Body of pancreas (tissue), 4 donors: ENCODE results near the gene RGSL1. TPM values are rescaled to one million over a fixed set of nuclear protein-coding genes. Genes with fewer than 3 reads are reported as not detected.

Source experiments
- ATAC-seq: fragments of 150-250 bp; one replicate; pipeline ENCODE4 v1.9.1; 2016
- DNase-seq, 4 donors: peaks; one replicate each; pipeline ENCODE4 v3.0.0-alpha.2; 2019
- H3K27ac ChIP-seq, 4 donors: fragments of 200-600 bp; sonication (generic); 1 replicate in 3 of 4; 2 replicates in 1 of 4; pipeline versions ENCODE4 v1.5.1 to v1.6.1; 2016 to 2019; ENCODE audit warnings: mild to moderate bottlenecking in 1 of 4, mixed read lengths in 1 of 4, moderate library complexity in 1 of 4
- H3K27me3 ChIP-seq, 2 donors: fragments of 200-600 bp; sonication (generic); one replicate each; pipeline ENCODE4 v1.6.0; 2016; ENCODE audit warnings: mild to moderate bottlenecking in 1 of 2
- H3K36me3 ChIP-seq, 2 donors: fragments of 200-600 bp; sonication (generic); replicated peaks in 1 of 2; 2 replicates each; pipeline ENCODE4 v1.5.1; 2016; ENCODE audit warnings: low read depth in 2 of 2; ENCODE audit not compliant: insufficient read depth in 1 of 2
- H3K4me1 ChIP-seq: fragments of 200-600 bp; sonication (generic); one replicate; pipeline ENCODE4 v1.6.0; 2016
- H3K4me3 ChIP-seq, 2 donors: fragments of 200-600 bp; sonication (generic); 1 replicate in 1 of 2; 2 replicates in 1 of 2; pipeline ENCODE4 v1.5.1; 2016 to 2019
- H3K9me3 ChIP-seq, 3 donors: fragments of 200-600 bp; sonication (generic); 1 replicate in 2 of 3; 2 replicates in 1 of 3; pipeline ENCODE4 v1.5.1; 2016
- POLR2A ChIP-seq, 3 donors: fragments of 450-650 bp; IDR thresholded peaks; one replicate each; pipeline ENCODE4 v1.6.1; 2016; ENCODE audit warnings: antibody characterized with exemption in 3 of 3, mild to moderate bottlenecking in 2 of 3
- WGBS, 2 donors: methylation state at CpG; one replicate each; pipeline ENCODE4 v1.1.5; 2017; 5-methylcytosine and 5-hydroxymethylcytosine counted together
- intact Hi-C: fragments of 100-400 bp; cut with DNase I; formaldehyde crosslinking; loops from one replicate; pipeline ENCODE4 v1.15.1; 2023
- total RNA-seq, 2 donors: library from RNA; depleted of rRNA; stranded (reverse); fragments of >200 nt; gene quantifications; one replicate each; pipeline ENCODE4 v1.1.0, GENCODE V29; 2016
- TF ChIP-seq, protein P1 (sequence below), 7 experiments: fragments of 450-650 bp in 4 of 7; fragments of 200-600 bp in 3 of 7; sonication (generic) in 3 of 7; IDR thresholded peaks; one replicate each; pipeline ENCODE4 v1.5.1; 2016 to 2019; ENCODE audit warnings: antibody characterized with exemption in 7 of 7

Gene RGSL1
- total RNA-seq, 2 donors from 2014 or later, result not detected

DNA sequence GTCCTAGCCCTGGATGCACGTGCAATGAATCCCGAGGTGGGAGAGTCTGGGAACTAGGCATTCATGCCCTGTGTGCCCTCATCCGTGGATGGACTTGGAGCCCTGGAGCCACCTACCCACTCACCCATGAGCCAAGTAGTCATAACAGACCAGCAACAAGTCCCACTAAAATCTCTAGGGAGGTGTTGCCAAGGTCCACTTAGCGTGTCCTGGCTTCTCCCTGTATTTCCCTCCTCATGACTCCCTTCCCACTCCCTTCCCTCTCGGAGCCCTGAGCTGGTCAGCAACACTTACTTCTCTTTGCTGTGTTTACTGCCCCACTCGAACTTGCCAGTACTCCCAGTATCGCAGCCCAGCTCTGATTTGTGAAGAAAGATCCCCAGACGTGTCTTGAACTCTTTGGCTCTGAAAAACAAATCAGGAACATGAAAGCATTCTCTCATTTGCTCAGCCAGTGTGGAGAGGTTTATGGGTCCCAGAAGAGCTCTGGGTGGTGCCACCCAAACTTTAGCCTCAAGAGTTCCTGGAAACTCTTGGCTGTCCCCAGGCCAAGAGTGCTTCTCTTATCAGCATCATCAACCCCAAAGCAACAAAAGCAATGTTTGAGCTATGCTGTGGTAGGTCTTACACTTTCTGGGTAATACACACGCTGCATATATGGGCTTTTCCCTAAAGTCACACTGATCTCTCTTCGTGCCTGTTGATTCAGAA lies 153.1 kb downstream of the RGSL1 start:
- no peaks in the 10 kb centered on the region for H3K27me3 ChIP-seq
- TF ChIP-seq POLR2A (IDR thresholded peaks at IDR 0.05), result no peak
- TF ChIP-seq, protein P1, sequence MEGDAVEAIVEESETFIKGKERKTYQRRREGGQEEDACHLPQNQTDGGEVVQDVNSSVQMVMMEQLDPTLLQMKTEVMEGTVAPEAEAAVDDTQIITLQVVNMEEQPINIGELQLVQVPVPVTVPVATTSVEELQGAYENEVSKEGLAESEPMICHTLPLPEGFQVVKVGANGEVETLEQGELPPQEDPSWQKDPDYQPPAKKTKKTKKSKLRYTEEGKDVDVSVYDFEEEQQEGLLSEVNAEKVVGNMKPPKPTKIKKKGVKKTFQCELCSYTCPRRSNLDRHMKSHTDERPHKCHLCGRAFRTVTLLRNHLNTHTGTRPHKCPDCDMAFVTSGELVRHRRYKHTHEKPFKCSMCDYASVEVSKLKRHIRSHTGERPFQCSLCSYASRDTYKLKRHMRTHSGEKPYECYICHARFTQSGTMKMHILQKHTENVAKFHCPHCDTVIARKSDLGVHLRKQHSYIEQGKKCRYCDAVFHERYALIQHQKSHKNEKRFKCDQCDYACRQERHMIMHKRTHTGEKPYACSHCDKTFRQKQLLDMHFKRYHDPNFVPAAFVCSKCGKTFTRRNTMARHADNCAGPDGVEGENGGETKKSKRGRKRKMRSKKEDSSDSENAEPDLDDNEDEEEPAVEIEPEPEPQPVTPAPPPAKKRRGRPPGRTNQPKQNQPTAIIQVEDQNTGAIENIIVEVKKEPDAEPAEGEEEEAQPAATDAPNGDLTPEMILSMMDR (IDR thresholded peaks at IDR 0.05), result no peak
- 34 to 40% methylated on average over 10 of the region's 10 CpGs for WGBS, 2 donors
- intact Hi-C loops, result loop anchor here (5.0 kb wide), 1 partner anchor 179 kb away; no protein-coding TSS in a partner anchor
- no peak overlapping the region for H3K4me3 ChIP-seq
- no peaks in the 10 kb centered on the region for H3K9me3 ChIP-seq
- H3K36me3 ChIP-seq, result no peaks in the 10 kb centered on the region
- H3K4me1 ChIP-seq, result peaks cover 37% of the 10 kb centered on the region
- DNase-seq (no peak), ATAC-seq (no peak)
- H3K27ac ChIP-seq, result no peak overlapping the region

DNA sequence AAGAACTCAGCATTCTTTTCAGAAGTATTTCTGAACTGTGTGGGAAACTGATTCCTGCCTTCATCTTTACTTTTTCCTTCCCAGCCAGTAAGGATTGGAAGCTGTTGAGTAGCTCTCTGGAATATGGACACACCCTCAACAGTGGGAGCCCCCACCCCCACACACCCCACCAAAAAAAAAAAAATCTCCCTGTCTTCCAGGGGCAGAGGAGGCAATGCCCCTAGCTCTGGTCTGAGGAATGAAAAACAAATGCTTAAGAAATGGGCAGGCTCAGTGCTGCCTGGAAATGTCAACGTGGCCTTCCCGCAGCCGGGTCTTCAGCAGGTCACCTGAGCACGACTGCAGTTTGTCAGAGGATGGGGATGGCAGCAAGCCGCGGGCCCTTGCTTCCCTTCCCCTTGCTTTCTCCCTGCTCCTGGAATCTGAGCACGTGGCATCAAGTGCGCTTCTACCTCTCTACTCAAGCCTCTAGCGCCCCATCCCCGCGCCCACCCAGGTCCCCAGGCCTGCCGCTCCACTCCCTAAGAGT lies 153.8 kb downstream of the RGSL1 start:
- H3K4me3 ChIP-seq, result peak overlapping the region; percentile 23 to 51
- TF ChIP-seq, protein P1 (IDR thresholded peaks at IDR 0.05), result no peak
- no peak for TF ChIP-seq POLR2A (IDR thresholded peaks at IDR 0.05)
- ATAC-seq (peak; percentile 21), DNase-seq (peak in 2 of 4 donors; percentile 42 to 45)
- H3K27me3 ChIP-seq, result no peaks in the 10 kb centered on the region
- peak overlapping the region; percentile 23 to 46 (median 32) for H3K27ac ChIP-seq
- H3K9me3 ChIP-seq, result no peaks in the 10 kb centered on the region
- peaks cover 37% of the 10 kb centered on the region for H3K4me1 ChIP-seq
- H3K36me3 ChIP-seq, result no peaks in the 10 kb centered on the region
- intact Hi-C loops, result loop anchor here (5.0 kb wide), 1 partner anchor 179 kb away; no protein-coding TSS in a partner anchor
- 3% methylated on average over 12 of the region's 12 CpGs; no CpG with 5 or more reads in 1 of the 2 donors for WGBS, 2 donors

DNA sequence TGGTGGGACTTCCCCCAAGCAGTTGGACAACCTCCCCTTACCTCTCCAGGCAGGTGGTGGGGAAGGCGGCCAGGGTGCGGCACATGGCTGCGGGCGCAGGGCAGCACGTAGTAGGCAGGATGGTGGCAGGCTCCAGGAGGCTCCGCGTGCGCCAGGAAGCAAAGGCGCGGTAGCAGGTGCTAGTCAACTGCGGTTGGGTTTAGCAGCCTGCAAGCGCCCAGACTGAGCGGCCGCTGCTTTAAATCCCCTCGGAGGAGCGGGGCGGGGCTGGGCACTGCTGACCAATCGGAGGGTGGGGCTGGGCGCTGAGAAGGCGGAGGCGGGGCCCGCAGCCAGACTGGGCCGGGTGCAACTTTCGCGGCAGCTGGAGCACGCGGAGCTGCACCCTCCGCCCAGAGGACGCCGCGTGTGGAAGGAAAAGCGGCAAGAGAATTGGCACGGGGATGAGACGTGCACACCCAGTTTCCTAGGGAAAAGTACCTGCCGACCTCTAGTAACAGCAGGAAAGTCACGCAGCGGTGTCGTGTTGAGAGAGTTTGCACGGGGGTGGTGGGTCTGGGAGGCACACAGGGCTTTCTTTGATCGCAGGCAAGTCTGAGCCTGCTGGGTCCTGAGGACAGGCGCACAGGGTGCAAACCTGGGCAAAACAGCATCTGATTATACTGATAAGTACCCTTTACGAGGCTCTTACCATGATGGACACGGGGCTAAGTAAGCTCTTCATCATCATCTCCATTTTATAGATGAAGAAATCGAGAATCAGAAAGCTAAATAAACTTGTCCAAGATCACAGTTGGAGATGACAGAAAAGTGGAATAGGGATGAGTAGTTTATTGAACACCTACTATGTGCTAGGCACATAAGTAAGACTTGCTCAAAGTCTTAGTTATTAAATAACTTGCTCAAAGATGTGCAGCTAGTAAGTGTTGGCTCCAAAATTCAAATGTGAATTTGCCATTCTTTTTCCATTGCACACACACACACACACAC lies 154.5 kb downstream of the RGSL1 start, which contains the start of gene RGS16:
Gene RGS16 (minus strand): TSS at position 215 of the 990 bp plus-strand sequence. CDS start 130 bp downstream, at position 85.
- H3K4me3 ChIP-seq, result peak within 1 kb of the TSS; percentile 23 to 51
- intact Hi-C loops, result loop anchor here (5.0 kb wide), 1 partner anchor 178 kb away; no protein-coding TSS in a partner anchor
- H3K27ac ChIP-seq, result peak within 1 kb of the TSS; percentile 23 to 46 (median 32)
- DNase-seq (peak; percentile 94 to 96 (median 94)), ATAC-seq (peak; percentile 99)
- H3K27me3 ChIP-seq, result no peaks in the 10 kb centered on the region
- H3K4me1 ChIP-seq, result peaks cover 37% of the 10 kb centered on the region
- H3K9me3 ChIP-seq, result no peaks in the 10 kb centered on the region
- H3K36me3 ChIP-seq, result no peaks in the 10 kb centered on the region
- WGBS, 2 donors, result 5 to 10% methylated on average over 16 to 44 of the region's 44 CpGs
- TF ChIP-seq POLR2A (IDR thresholded peaks at IDR 0.05), result peak; percentile 83 to 94 (median 93)
- TF ChIP-seq, protein P1 (IDR thresholded peaks at IDR 0.05), result no peak

DNA sequence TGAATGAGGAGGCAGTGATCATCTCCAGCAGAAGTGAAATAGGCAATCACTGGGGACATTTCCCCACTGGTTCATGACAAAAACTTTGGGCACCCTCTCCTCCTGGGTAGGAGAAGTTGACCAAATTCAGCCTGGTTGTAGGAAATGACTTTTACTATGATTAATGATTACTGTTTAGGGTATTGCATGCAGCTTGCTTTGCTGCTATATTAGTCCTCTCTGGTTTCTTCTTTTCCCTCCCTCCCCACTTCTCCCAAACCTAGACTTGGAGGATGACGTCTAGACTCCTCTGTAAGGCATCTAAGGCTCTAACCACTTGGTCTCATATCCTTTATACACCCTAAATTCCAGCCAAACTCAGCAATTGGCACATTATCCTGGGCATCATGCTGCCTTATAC lies 157.6 kb downstream of the RGSL1 start:
- intact Hi-C loops, result no loop called here
- H3K27me3 ChIP-seq, result no peaks in the 10 kb centered on the region
- H3K4me1 ChIP-seq, result peaks cover 23% of the 10 kb centered on the region
- TF ChIP-seq POLR2A (IDR thresholded peaks at IDR 0.05), result no peak
- TF ChIP-seq, protein P1 (IDR thresholded peaks at IDR 0.05), result no peak
- no peak overlapping the region for H3K27ac ChIP-seq
- no peaks in the 10 kb centered on the region for H3K9me3 ChIP-seq
- WGBS, 2 donors, result 58 to 84% methylated on average over 1 of the region's 1 CpG
- ATAC-seq, result no peak
- DNase-seq, result no peak
- no peaks in the 10 kb centered on the region for H3K36me3 ChIP-seq
- no peak overlapping the region for H3K4me3 ChIP-seq
